ENCODE measurements around the gene DDA1.

The DDA1 gene

GRCh38 chr19:17314007-17314593 is 4.7 kb downstream of the DDA1 start:
- no peak for TF ChIP-seq CTCF (IDR thresholded peaks at IDR 0.05; ENCODE audit: insufficient read depth, low read depth, low read length, missing control alignments)
- DNase-seq (ENCODE audit: low read depth): no peak
- H3K4me3 ChIP-seq (ENCODE audit: low read length): no peak overlapping the region

GRCh38 chr19:17318966-17319365 is 9.6 kb downstream of the DDA1 start:
- no peak overlapping the region for H3K4me3 ChIP-seq (ENCODE audit: low read length)
- DNase-seq (ENCODE audit: low read depth): no peak
- no peak for TF ChIP-seq CTCF (IDR thresholded peaks at IDR 0.05; ENCODE audit: insufficient read depth, low read depth, low read length, missing control alignments)

GRCh38 chr19:17319473-17320238 is 10.3 kb downstream of the DDA1 start:
- H3K4me3 ChIP-seq (ENCODE audit: low read length): no peak overlapping the region
- no peak for TF ChIP-seq CTCF (IDR thresholded peaks at IDR 0.05; ENCODE audit: insufficient read depth, low read depth, low read length, missing control alignments)
- no peak for DNase-seq (ENCODE audit: low read depth)

GRCh38 chr19:17320435-17320834 is 11.1 kb downstream of the DDA1 start:
- DNase-seq (ENCODE audit: low read depth): no peak
- H3K4me3 ChIP-seq (ENCODE audit: low read length): no peak overlapping the region
- no peak for TF ChIP-seq CTCF (IDR thresholded peaks at IDR 0.05; ENCODE audit: insufficient read depth, low read depth, low read length, missing control alignments)

- no peak for TF ChIP-seq CTCF (IDR thresholded peaks at IDR 0.05; ENCODE audit: insufficient read depth, low read depth, low read length, missing control alignments)
- no peak for DNase-seq (ENCODE audit: low read depth)
- no peak overlapping the region for H3K4me3 ChIP-seq (ENCODE audit: low read length)
Observed at GRCh38 chr19:17321655-17322489, 12.5 kb downstream of the DDA1 start.

GRCh38 chr19:17322854-17323253 is 13.5 kb downstream of the DDA1 start:
- no peak for DNase-seq (ENCODE audit: low read depth)
- TF ChIP-seq CTCF (IDR thresholded peaks at IDR 0.05; ENCODE audit: insufficient read depth, low read depth, low read length, missing control alignments): no peak
- no peak overlapping the region for H3K4me3 ChIP-seq (ENCODE audit: low read length)

Measured in epithelial cell of esophagus (primary cell).